ENCODE measurements around the gene HK2. TPM values are rescaled to one million over a fixed set of nuclear protein-coding genes. Genes with fewer than 3 reads are reported as not detected.

Gene HK2
- total RNA-seq, 1 donor from 2014 or later, result 8.1 TPM

DNA sequence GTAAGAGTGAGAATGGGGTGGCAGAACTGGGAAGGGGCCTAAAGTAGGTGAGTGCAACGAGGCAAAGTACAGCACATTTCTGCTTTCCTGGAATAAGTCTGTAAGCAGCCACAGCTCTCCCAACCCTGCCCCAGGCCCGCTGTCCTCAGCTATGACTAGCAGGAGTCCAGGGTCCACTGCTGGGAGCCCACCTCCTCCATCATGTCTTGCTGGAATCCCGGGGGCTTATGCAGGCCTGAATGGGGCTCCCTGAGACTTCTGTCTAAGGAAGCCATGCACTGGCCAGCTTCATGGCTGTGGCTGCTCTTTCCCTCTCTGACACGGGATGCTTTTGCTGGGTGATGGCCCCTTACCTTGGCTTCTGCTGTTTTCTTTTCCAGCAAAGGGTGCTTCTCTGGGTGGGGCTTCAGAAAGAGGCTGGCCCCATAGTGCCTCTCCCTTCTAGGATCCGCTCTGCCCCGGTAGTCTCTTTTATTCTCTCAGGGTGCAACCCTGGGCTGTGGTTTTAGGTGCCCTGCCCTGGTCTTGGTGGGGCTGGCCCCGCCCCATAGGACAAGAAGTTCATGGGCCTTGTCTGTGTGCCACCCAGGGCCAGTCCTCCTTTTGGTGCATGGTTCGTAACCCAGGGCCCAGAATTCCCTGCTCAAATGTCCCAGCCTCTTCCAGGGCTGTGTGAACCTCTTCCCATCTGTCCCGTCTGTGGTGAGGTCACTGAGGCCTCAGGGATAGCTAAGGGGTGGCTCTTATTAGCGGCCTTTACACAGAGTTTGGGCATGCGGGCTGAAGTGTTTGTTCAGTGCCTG, 90.7 kb downstream of the HK2 start:
- TF ChIP-seq CTCF (IDR thresholded peaks at IDR 0.05; ENCODE audit: partially characterized antibody, unreplicated experiment), result no peak
- no peak for DNase-seq
- Mint-ChIP-seq H3K4me1 (ENCODE audit: low read depth, unreplicated experiment) (peaks cover 4% of the 10 kb centered on the region), H3K27me3 (ENCODE audit: unreplicated experiment) (peaks cover 6% of the 10 kb centered on the region), H3K36me3 (ENCODE audit: unreplicated experiment) (peaks cover 11% of the 10 kb centered on the region), H3K4me3 (ENCODE audit: unreplicated experiment) (no peak overlapping the region), H3K27ac (ENCODE audit: unreplicated experiment) (no peak overlapping the region), H3K9me3 (ENCODE audit: unreplicated experiment) (peaks cover 5% of the 10 kb centered on the region)

DNA sequence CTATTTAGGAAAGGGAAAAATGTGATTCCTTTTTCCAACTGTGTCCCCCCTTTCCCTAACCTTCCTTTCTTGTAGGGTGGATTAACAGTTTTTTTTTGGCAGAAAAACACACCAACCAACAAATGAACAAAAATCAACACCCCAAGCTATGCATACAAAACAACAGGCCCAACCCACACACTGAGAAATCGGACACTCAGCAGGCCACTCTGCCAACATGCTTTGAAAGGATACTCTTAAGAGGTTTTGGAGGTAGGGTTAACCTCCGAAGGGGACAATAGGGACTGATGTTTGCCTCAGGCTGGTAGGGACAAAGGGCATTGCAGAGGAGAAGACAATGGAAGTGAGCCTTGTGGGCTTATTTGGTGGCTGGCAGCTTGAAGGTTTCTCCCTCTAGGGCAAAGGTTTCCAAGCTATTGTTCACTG, 91.4 kb downstream of the HK2 start:
- Mint-ChIP-seq H3K4me1 (ENCODE audit: low read depth, unreplicated experiment) (peaks cover 4% of the 10 kb centered on the region), H3K27ac (ENCODE audit: unreplicated experiment) (no peak overlapping the region), H3K4me3 (ENCODE audit: unreplicated experiment) (no peak overlapping the region), H3K27me3 (ENCODE audit: unreplicated experiment) (peaks cover 6% of the 10 kb centered on the region), H3K9me3 (ENCODE audit: unreplicated experiment) (peaks cover 5% of the 10 kb centered on the region), H3K36me3 (ENCODE audit: unreplicated experiment) (peaks cover 11% of the 10 kb centered on the region)
- DNase-seq, result no peak
- no peak for TF ChIP-seq CTCF (IDR thresholded peaks at IDR 0.05; ENCODE audit: partially characterized antibody, unreplicated experiment)

DNA sequence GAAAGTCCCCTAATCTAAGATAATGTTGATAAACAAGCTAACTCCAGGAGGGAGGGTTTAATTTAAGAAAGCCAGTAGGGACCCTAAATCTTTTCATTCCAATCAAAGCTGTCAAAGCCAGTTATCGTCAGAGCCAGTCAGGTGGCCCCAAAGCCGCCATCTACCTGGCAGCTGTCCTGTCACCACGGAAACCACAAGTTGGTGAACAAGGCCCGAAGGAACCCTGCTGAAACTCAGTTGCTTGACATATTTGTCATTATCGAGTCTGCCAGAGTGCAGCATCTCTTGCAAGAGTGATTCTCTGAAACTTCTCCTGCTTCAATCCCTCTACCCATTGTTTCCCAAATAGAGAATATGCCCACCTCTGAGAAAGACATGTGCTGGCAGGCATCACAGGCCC, 93.7 kb downstream of the HK2 start:
- Mint-ChIP-seq H3K4me1 (ENCODE audit: low read depth, unreplicated experiment) (peaks cover 4% of the 10 kb centered on the region), H3K4me3 (ENCODE audit: unreplicated experiment) (no peak overlapping the region), H3K36me3 (ENCODE audit: unreplicated experiment) (peaks cover 6% of the 10 kb centered on the region), H3K27me3 (ENCODE audit: unreplicated experiment) (peaks cover 6% of the 10 kb centered on the region), H3K9me3 (ENCODE audit: unreplicated experiment) (peaks cover 3% of the 10 kb centered on the region), H3K27ac (ENCODE audit: unreplicated experiment) (no peak overlapping the region)
- DNase-seq, result no peak
- TF ChIP-seq CTCF (IDR thresholded peaks at IDR 0.05; ENCODE audit: partially characterized antibody, unreplicated experiment), result no peak

- no peak for DNase-seq
- H3K9me3 Mint-ChIP-seq (ENCODE audit: unreplicated experiment), result peaks cover 3% of the 10 kb centered on the region
- no peaks in the 10 kb centered on the region for H3K4me1 Mint-ChIP-seq (ENCODE audit: low read depth, unreplicated experiment)
- H3K36me3 Mint-ChIP-seq (ENCODE audit: unreplicated experiment), result peaks cover 6% of the 10 kb centered on the region
- no peak overlapping the region for H3K27ac Mint-ChIP-seq (ENCODE audit: unreplicated experiment)
- no peak for TF ChIP-seq CTCF (IDR thresholded peaks at IDR 0.05; ENCODE audit: partially characterized antibody, unreplicated experiment)
- H3K4me3 Mint-ChIP-seq (ENCODE audit: unreplicated experiment), result no peak overlapping the region
- peaks cover 6% of the 10 kb centered on the region for H3K27me3 Mint-ChIP-seq (ENCODE audit: unreplicated experiment)
Observed at GRCh38 chr2:74930811-74931486, 97.0 kb downstream of the HK2 start.

- H3K27ac Mint-ChIP-seq (ENCODE audit: unreplicated experiment), result no peak overlapping the region
- no peak for DNase-seq
- H3K4me1 Mint-ChIP-seq (ENCODE audit: low read depth, unreplicated experiment), result no peaks in the 10 kb centered on the region
- no peak overlapping the region for H3K4me3 Mint-ChIP-seq (ENCODE audit: unreplicated experiment)
- no peak for TF ChIP-seq CTCF (IDR thresholded peaks at IDR 0.05; ENCODE audit: partially characterized antibody, unreplicated experiment)
- peaks cover 3% of the 10 kb centered on the region for H3K9me3 Mint-ChIP-seq (ENCODE audit: unreplicated experiment)
- peaks cover 6% of the 10 kb centered on the region for H3K36me3 Mint-ChIP-seq (ENCODE audit: unreplicated experiment)
- peaks cover 3% of the 10 kb centered on the region for H3K27me3 Mint-ChIP-seq (ENCODE audit: unreplicated experiment)
Observed at GRCh38 chr2:74931940-74932339, 98.0 kb downstream of the HK2 start.
